ENCODE data around the gene ACSS3.

Gene ACSS3

DNA sequence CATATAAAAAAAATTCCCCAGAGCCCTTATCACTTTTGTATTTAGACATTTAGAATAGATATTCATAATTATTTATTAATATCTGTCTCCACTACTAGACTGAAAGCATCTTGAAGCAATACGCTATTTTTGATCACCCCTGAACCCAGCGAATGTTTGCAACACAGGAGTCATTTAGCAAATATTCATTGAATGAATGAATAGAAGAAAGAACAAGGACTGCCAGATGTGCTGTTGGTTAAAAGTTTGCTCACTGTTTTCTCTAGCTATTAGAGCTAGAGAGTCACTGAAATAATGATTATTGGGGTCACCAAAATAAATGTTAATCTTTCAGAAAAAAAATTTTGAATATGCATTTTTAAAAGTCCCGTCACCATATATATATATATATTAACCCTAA is 174.3 kb downstream of the ACSS3 start:
- TF ChIP-seq ZNF426 (tag by site-specific recombination; IDR thresholded peaks at IDR 0.05) (no peak), ZNF211 (tag by site-specific recombination; IDR thresholded peaks at IDR 0.05; ENCODE audit: low read depth) (no peak), WT1 (tag by site-specific recombination; IDR thresholded peaks at IDR 0.05) (no peak), ZNF184 (tag by site-specific recombination; IDR thresholded peaks at IDR 0.05) (no peak), ZNF768 (tag by site-specific recombination; IDR thresholded peaks at IDR 0.05) (no peak), ZNF610 (tag by site-specific recombination; IDR thresholded peaks at IDR 0.05; ENCODE audit: borderline replicate concordance) (no peak), ZNF16 (tag by site-specific recombination; IDR thresholded peaks at IDR 0.05; ENCODE audit: low read depth) (no peak), ZNF133 (tag by site-specific recombination; IDR thresholded peaks at IDR 0.05) (no peak), ZNF621 (tag by site-specific recombination; IDR thresholded peaks at IDR 0.05) (no peak), ZNF596 (tag by site-specific recombination; IDR thresholded peaks at IDR 0.05) (no peak), YY2 (tag by site-specific recombination; IDR thresholded peaks at IDR 0.05) (no peak), KLF9 (tag by site-specific recombination; IDR thresholded peaks at IDR 0.05; ENCODE audit: low read depth) (no peak), GLIS2 (tag by site-specific recombination; IDR thresholded peaks at IDR 0.05) (no peak)
- TF ChIP-seq, protein P1, sequence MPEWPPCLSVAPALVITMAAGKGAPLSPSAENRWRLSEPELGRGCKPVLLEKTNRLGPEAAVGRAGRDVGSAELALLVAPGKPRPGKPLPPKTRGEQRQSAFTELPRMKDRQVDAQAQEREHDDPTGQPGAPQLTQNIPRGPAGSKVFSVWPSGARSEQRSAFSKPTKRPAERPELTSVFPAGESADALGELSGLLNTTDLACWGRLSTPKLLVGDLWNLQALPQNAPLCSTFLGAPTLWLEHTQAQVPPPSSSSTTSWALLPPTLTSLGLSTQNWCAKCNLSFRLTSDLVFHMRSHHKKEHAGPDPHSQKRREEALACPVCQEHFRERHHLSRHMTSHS (tag by site-specific recombination; IDR thresholded peaks at IDR 0.05), result no peak
- TF ChIP-seq, protein P2, sequence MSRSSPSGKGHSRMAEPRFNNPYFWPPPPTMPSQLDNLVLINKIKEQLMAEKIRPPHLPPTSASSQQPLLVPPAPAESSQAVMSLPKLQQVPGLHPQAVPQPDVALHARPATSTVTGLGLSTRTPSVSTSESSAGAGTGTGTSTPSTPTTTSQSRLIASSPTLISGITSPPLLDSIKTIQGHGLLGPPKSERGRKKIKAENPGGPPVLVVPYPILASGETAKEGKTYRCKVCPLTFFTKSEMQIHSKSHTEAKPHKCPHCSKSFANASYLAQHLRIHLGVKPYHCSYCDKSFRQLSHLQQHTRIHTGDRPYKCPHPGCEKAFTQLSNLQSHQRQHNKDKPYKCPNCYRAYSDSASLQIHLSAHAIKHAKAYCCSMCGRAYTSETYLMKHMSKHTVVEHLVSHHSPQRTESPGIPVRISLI (tag by site-specific recombination; IDR thresholded peaks at IDR 0.05), result no peak
- TF ChIP-seq, protein P3, sequence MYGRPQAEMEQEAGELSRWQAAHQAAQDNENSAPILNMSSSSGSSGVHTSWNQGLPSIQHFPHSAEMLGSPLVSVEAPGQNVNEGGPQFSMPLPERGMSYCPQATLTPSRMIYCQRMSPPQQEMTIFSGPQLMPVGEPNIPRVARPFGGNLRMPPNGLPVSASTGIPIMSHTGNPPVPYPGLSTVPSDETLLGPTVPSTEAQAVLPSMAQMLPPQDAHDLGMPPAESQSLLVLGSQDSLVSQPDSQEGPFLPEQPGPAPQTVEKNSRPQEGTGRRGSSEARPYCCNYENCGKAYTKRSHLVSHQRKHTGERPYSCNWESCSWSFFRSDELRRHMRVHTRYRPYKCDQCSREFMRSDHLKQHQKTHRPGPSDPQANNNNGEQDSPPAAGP (tag by site-specific recombination; IDR thresholded peaks at IDR 0.05), result no peak
- TF ChIP-seq, protein P4, sequence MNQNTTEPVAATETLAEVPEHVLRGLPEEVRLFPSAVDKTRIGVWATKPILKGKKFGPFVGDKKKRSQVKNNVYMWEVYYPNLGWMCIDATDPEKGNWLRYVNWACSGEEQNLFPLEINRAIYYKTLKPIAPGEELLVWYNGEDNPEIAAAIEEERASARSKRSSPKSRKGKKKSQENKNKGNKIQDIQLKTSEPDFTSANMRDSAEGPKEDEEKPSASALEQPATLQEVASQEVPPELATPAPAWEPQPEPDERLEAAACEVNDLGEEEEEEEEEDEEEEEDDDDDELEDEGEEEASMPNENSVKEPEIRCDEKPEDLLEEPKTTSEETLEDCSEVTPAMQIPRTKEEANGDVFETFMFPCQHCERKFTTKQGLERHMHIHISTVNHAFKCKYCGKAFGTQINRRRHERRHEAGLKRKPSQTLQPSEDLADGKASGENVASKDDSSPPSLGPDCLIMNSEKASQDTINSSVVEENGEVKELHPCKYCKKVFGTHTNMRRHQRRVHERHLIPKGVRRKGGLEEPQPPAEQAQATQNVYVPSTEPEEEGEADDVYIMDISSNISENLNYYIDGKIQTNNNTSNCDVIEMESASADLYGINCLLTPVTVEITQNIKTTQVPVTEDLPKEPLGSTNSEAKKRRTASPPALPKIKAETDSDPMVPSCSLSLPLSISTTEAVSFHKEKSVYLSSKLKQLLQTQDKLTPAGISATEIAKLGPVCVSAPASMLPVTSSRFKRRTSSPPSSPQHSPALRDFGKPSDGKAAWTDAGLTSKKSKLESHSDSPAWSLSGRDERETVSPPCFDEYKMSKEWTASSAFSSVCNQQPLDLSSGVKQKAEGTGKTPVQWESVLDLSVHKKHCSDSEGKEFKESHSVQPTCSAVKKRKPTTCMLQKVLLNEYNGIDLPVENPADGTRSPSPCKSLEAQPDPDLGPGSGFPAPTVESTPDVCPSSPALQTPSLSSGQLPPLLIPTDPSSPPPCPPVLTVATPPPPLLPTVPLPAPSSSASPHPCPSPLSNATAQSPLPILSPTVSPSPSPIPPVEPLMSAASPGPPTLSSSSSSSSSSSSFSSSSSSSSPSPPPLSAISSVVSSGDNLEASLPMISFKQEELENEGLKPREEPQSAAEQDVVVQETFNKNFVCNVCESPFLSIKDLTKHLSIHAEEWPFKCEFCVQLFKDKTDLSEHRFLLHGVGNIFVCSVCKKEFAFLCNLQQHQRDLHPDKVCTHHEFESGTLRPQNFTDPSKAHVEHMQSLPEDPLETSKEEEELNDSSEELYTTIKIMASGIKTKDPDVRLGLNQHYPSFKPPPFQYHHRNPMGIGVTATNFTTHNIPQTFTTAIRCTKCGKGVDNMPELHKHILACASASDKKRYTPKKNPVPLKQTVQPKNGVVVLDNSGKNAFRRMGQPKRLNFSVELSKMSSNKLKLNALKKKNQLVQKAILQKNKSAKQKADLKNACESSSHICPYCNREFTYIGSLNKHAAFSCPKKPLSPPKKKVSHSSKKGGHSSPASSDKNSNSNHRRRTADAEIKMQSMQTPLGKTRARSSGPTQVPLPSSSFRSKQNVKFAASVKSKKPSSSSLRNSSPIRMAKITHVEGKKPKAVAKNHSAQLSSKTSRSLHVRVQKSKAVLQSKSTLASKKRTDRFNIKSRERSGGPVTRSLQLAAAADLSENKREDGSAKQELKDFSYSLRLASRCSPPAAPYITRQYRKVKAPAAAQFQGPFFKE (tag by site-specific recombination; IDR thresholded peaks at IDR 0.05; ENCODE audit: borderline replicate concordance), result no peak
- TF ChIP-seq, protein P5, sequence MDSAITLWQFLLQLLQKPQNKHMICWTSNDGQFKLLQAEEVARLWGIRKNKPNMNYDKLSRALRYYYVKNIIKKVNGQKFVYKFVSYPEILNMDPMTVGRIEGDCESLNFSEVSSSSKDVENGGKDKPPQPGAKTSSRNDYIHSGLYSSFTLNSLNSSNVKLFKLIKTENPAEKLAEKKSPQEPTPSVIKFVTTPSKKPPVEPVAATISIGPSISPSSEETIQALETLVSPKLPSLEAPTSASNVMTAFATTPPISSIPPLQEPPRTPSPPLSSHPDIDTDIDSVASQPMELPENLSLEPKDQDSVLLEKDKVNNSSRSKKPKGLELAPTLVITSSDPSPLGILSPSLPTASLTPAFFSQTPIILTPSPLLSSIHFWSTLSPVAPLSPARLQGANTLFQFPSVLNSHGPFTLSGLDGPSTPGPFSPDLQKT (IDR thresholded peaks at IDR 0.05; ENCODE audit: borderline replicate concordance, low read depth, low read length), result no peak
- Histone ChIP-seq H3K36me3 (ENCODE audit: control insufficient read depth in 2 of 2, insufficient read depth in 1 of 2, low read length in 2 of 2) (no peaks in the 10 kb centered on the region), H3K27ac (ENCODE audit: extremely low read depth, low read depth, low read length) (no peak overlapping the region), H3K9me3 (ENCODE audit: control insufficient read depth, insufficient read depth, low read depth, low read length) (no peaks in the 10 kb centered on the region), H3K4me3 (ENCODE audit: low read depth, low read length) (no peak overlapping the region), H3K4me1 (ENCODE audit: control insufficient read depth, insufficient read depth, low read length) (no peaks in the 10 kb centered on the region)
- CTCF ChIA-PET, result interaction anchor here (0.7 kb wide), 1 partner anchor 1486 kb away, joined by 4 read pairs; no protein-coding TSS in a partner anchor
- POLR2A ChIA-PET, result no interaction called here
